ENCODE measurements around the gene DGLUCY.
"Not testable (repeated sequence)": the region's sequence is repeated elsewhere in the genome, so short reads cannot be mapped to it uniquely, and the experiment has no call there.

The DGLUCY gene

DNA sequence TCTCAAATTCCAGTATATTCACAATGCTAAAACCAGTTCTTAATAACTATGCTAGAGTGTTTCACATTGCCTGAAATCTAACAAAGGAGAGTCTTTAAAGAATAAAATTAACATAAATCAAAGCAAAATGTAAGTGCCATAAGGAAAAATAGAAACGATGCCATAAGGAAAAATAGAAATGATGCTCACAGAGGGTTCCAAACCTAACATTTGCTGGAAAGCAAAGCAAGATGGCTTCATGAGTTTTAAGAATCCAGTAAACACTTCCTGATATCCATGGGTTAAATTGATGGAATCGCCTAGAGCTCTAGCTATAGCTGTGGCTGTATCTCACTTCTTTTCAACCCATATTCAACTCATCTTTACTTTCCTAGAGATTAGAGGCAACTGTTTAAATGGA is 66.7 kb downstream of the DGLUCY start:
- no peaks in the 10 kb centered on the region; the same call in 1 of the 2 replicates for H3K36me3 ChIP-seq (ENCODE audit: insufficient read depth, low read length)
- no peaks in the 10 kb centered on the region for H3K9me3 ChIP-seq (ENCODE audit: control insufficient read depth, insufficient read depth, low read length)
- H3K4me1 ChIP-seq (ENCODE audit: insufficient read depth, low read length): no peaks in the 10 kb centered on the region
- no peak overlapping the region for H3K9ac ChIP-seq (ENCODE audit: low read depth, low read length)

DNA sequence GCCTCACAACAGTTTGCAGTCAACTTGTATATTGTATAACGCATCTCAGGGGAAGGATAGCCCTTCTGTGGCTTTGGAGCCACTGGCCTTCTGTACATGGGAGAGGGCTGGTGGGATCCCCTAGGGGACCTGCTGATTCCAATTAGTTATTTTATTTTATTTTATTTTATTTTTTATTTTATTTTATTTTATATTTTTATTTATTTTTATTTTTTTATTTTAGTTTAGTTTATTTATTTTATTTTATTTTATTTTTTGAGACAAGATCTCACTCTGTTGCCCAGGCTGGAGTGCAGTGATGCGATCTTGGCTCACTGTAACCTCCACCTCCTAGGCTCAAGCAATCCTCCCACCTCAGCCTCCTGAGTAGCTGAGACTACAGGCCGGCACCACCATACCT is 68.9 kb downstream of the DGLUCY start:
- not testable (repeated sequence) for H3K9ac ChIP-seq (ENCODE audit: low read depth, low read length)

DNA sequence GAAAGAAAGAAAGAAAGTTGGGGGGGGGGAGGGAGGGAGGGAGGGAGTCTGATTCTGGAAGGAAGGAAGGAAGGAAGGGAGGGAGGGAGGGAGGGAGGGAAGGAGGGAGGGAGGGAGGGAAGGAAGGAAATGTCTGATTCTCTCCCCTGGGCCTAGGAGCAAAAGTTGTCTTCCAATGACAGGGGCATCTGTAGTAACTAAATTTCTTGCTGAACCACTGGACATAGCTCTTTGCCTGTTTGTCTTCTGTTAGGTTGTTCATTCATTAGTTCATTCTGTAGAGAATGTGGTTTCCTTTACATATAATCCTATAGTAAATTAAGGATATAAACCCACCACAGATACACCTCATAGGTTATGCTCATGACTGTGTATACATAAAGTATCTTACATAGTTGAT is 70.7 kb downstream of the DGLUCY start:
- Histone ChIP-seq H3K36me3 (ENCODE audit: insufficient read depth, low read length) (no peaks in the 10 kb centered on the region), H3K4me1 (ENCODE audit: insufficient read depth, low read length) (no peaks in the 10 kb centered on the region), H3K9ac (ENCODE audit: low read depth, low read length) (no peak overlapping the region)

More for the DNA sequence above, 68.9 kb downstream of the DGLUCY start:
- not testable (repeated sequence) for H3K36me3 ChIP-seq (ENCODE audit: insufficient read depth, low read length); H3K9me3 ChIP-seq (ENCODE audit: control insufficient read depth, insufficient read depth, low read length); H3K4me1 ChIP-seq (ENCODE audit: insufficient read depth, low read length)

DNA sequence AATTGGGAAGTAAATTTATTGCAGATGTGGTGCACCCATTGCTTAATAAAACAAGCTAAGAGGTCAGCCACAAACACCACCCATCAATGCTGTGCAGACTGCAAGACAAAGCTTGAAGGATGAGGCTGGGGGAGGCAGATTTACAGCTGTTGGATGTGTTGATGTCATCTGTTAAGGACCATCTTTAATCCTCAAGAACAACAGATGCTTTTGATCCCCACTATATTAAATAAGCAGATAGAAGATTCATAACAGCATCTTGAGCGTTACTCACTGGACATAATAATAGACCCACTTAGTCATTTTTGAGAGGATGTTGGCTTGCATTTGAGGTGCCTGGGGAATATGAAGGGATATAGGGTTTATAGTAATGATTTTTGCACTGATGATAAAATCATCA is 71.8 kb downstream of the DGLUCY start:
- Histone ChIP-seq H3K9me3 (ENCODE audit: control insufficient read depth, insufficient read depth, low read length) (no peaks in the 10 kb centered on the region), H3K36me3 (ENCODE audit: insufficient read depth, low read length) (no peaks in the 10 kb centered on the region), H3K4me1 (ENCODE audit: insufficient read depth, low read length) (no peaks in the 10 kb centered on the region), H3K9ac (ENCODE audit: low read depth, low read length) (no peak overlapping the region)

More for the DNA sequence above, 70.7 kb downstream of the DGLUCY start:
- no peaks in the 10 kb centered on the region for H3K9me3 ChIP-seq (ENCODE audit: control insufficient read depth, insufficient read depth, low read length)

DNA sequence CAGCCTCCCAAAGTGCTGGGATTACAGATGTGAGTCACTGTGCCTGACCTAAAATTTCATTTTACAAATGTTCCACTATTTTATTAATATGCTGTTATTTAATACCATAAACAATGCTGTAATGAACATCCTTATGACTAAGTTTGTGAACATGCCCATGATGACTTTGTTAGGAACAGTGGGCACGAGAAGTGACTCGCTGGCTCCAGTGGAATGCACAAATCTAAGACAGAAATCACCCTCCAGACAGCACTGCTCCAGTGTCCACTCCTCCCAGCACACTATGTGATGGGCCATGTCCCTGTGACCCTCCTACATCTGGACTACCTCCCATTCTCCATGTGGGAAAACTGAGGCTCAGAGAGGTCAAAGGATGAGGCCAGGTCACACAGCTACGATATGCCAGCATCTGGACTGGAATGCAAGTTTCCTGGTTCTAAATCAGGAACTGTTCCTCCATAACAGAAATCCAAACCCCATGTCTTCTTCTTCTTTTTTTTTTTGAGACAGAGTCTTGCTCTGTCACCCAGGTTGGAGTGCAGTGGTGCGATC is 72.7 kb downstream of the DGLUCY start:
- no peak overlapping the region for H3K9ac ChIP-seq (ENCODE audit: low read depth, low read length)
- H3K36me3 ChIP-seq (ENCODE audit: insufficient read depth, low read length): no peaks in the 10 kb centered on the region
- no peaks in the 10 kb centered on the region for H3K9me3 ChIP-seq (ENCODE audit: control insufficient read depth, insufficient read depth, low read length)
- no peaks in the 10 kb centered on the region for H3K4me1 ChIP-seq (ENCODE audit: insufficient read depth, low read length)

DNA sequence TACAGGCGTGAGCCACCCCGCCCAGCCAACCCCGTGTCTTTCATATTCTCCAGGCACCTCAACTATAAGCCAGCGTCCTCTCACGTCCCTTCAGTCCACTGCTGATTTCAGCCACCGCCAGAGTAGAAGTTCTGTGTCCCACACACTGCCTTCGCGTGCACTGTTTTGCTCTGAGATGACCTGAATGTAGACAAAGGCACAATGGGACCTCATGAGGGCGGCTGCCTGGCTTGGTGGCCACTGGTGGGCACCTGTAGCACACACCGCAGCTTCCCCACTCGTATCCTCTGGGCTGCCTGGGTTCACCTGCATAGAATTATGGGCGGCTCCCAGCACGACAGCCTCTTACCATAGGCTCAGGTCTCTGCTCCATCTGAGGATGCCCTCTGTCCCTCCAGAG is 73.4 kb downstream of the DGLUCY start:
- H3K4me1 ChIP-seq (ENCODE audit: insufficient read depth, low read length): no peaks in the 10 kb centered on the region
- H3K36me3 ChIP-seq (ENCODE audit: insufficient read depth, low read length): no peaks in the 10 kb centered on the region; the same call in 1 of the 2 replicates
- no peak overlapping the region for H3K9ac ChIP-seq (ENCODE audit: low read depth, low read length)
- H3K9me3 ChIP-seq (ENCODE audit: control insufficient read depth, insufficient read depth, low read length): no peaks in the 10 kb centered on the region

DNA sequence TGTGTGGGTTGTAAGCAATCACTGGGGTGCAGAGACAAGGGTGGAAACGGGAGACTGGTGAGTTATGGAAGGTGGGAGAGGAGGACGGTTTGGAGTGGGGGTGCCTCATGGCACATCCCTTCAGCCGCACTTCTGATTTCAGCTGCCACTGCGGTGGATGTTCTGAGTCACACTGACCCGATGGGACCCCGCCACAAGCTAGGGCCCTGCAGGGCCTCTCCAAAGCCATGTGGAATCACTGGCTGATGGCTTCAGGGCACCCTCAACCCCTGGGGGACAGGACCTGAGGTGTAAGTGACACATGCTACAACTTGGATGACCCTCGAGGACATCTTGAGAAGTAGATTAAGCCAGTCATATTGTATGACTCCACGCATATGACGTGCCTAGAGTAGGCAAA is 77.0 kb downstream of the DGLUCY start:
- no peaks in the 10 kb centered on the region for H3K9me3 ChIP-seq (ENCODE audit: control insufficient read depth, insufficient read depth, low read length)
- H3K9ac ChIP-seq (ENCODE audit: low read depth, low read length): no peak overlapping the region
- no peaks in the 10 kb centered on the region; the same call in 1 of the 2 replicates for H3K36me3 ChIP-seq (ENCODE audit: insufficient read depth, low read length)
- H3K4me1 ChIP-seq (ENCODE audit: insufficient read depth, low read length): no peaks in the 10 kb centered on the region

DNA sequence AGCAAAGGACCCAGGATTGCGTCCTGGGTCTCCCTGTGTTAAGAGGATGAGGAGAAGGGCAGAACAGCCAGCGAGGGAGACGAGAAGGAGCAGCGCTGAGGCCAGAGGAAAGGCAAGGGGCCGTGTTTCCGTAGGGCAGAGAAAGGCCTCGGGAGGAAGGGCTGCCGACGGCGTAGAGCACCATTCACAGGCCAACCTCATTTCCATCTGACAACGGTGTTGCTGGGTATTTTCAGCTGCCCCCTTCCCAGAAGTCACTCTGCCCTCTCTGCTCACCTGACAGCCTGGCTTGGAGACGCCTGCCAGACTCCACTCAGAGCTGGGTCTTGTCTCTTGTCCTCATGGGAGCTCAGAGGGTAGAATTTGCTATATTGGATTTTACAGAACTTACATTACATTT is 79.2 kb downstream of the DGLUCY start:
- Histone ChIP-seq H3K4me1 (ENCODE audit: insufficient read depth, low read length) (no peaks in the 10 kb centered on the region), H3K9me3 (ENCODE audit: control insufficient read depth, insufficient read depth, low read length) (no peaks in the 10 kb centered on the region), H3K36me3 (ENCODE audit: insufficient read depth, low read length) (no peaks in the 10 kb centered on the region; the same call in 1 of the 2 replicates), H3K9ac (ENCODE audit: low read depth, low read length) (no peak overlapping the region)

DNA sequence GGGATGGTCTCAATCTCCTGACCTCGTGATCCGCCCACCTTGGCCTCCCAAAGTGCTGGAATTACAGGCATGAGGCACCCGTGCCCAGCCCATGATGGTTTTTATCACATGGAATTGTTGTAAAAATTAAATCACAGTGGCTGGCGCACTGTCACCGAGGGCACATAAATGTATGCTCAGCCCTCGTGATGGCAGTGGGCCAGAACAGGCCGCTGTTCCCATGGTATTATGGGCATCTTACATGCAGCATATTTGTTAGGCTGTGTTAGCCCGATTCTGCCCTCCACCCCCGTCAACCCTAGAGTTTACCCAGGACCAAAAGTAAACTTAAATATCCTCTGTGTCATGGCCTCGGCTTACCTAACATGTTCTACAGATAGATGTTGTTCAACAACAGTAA is 82.0 kb downstream of the DGLUCY start:
- 0 out of 2 replicates have a peak, but pooled peaks cover 5% of the 10 kb centered on the region for H3K9me3 ChIP-seq (ENCODE audit: control insufficient read depth, insufficient read depth, low read length)
- no peaks in the 10 kb centered on the region for H3K4me1 ChIP-seq (ENCODE audit: insufficient read depth, low read length)
- no peak overlapping the region for H3K9ac ChIP-seq (ENCODE audit: low read depth, low read length)
- H3K36me3 ChIP-seq (ENCODE audit: insufficient read depth, low read length): peaks cover 7% of the 10 kb centered on the region

DNA sequence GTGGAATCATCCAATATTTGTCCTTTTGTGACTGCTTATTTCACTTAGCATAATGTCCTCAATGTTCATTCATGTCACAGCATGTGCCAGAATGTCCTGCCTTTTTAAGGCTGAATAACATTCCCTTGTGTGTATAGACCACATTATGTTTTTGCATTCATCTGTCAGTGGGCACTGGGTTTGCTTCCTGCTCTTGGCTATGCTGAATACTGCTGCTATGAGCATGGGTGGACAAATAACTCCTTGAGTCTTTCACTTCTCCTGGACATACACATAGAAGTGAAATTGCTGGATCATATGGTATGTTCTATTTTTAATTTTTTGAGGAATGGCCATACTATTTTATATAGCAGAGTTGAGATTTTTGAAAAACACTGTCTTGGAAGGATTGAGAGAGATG is 83.8 kb downstream of the DGLUCY start:
- no peaks in the 10 kb centered on the region for H3K4me1 ChIP-seq (ENCODE audit: insufficient read depth, low read length)
- peaks cover 7% of the 10 kb centered on the region for H3K36me3 ChIP-seq (ENCODE audit: insufficient read depth, low read length)
- H3K9ac ChIP-seq (ENCODE audit: low read depth, low read length): no peak overlapping the region
- 0 out of 2 replicates have a peak, but pooled peaks cover 5% of the 10 kb centered on the region for H3K9me3 ChIP-seq (ENCODE audit: control insufficient read depth, insufficient read depth, low read length)

DNA sequence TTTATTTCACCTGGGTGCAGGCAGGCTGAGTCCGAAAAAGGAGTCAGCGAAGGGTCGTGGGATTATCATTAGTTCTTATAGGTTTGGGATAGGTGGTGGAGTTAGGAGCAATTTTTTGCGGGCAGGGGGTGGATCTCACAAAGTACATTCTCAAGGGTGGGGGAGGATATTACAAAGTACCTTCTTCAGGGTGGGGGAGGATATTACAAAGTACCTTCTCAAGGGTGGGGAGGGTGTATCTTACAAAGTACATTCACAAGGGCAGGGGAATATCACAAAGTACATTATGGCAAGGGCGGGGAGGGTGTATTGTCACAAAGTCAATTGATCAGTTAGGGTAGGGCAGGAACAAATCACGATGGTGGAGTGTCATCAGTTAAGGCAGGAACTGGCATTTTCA is 86.9 kb downstream of the DGLUCY start:
- not testable (repeated sequence) for H3K9me3 ChIP-seq (ENCODE audit: control insufficient read depth, insufficient read depth, low read length); H3K36me3 ChIP-seq (ENCODE audit: insufficient read depth, low read length); H3K9ac ChIP-seq (ENCODE audit: low read depth, low read length); H3K4me1 ChIP-seq (ENCODE audit: insufficient read depth, low read length)

DNA sequence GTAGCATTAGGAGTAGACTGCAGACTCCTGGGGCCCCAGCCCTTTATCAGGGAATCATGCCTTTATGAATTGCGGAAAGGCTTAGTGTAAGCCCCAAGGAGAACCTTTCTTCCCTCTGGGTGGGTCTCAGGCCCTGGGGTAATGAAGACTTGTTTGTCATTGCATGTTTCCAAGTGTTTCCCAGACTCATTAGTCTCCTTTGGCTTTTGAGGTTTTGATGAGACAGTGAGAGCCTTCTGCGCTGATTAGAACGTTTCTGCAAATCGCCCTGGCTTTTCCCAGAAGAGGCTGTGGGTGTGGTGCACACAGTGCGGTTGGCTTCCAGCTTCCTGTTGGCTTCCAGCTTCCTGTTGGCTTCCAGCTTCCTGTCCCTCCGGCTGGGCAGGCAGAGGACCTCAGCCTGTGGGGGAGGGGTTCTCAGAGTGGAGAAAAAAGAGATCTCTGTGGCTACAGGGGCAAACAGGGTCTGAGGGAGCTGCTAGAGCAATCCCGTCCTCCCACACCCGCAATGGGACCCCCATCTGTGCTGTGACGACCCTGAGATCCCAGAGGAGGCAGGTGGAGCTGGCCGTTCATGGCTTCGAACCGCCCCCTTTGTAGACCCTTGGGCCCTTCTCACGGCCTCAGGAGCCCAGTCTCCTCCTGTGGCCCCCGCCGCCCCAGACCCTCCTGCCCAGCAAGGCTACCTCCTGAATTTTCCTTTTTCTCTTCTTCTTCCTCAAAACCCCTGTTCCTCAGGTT is 88.5 kb downstream of the DGLUCY start:
- H3K4me1 ChIP-seq (ENCODE audit: insufficient read depth, low read length): no peaks in the 10 kb centered on the region
- H3K9me3 ChIP-seq (ENCODE audit: control insufficient read depth, insufficient read depth, low read length): 0 out of 2 replicates have a peak, but pooled peaks cover 5% of the 10 kb centered on the region
- H3K9ac ChIP-seq (ENCODE audit: low read depth, low read length): no peak overlapping the region
- H3K36me3 ChIP-seq (ENCODE audit: insufficient read depth, low read length): peaks cover 7% of the 10 kb centered on the region

DNA sequence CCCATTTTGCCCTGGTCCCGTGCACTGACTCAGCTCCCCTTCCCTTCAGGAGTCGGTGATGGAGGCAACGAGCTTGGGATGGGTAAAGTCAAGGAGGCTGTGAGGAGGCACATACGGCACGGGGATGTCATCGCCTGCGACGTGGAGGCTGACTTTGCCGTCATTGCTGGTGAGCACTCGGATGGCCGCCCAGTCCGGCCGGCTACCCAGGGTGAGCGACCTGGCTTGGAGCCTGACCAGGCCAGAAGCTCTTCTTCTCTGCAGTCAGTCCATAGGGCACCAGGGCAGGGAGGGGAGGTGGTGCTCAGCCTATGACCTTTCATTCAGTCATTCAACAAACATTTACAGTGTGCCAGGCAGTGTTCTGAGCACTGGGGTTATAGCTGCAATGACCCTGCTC is 90.8 kb downstream of the DGLUCY start:
- H3K4me1 ChIP-seq (ENCODE audit: insufficient read depth, low read length): no peaks in the 10 kb centered on the region
- peaks cover 5% of the 10 kb centered on the region for H3K36me3 ChIP-seq (ENCODE audit: insufficient read depth, low read length)
- no peak overlapping the region for H3K9ac ChIP-seq (ENCODE audit: low read depth, low read length)

DNA sequence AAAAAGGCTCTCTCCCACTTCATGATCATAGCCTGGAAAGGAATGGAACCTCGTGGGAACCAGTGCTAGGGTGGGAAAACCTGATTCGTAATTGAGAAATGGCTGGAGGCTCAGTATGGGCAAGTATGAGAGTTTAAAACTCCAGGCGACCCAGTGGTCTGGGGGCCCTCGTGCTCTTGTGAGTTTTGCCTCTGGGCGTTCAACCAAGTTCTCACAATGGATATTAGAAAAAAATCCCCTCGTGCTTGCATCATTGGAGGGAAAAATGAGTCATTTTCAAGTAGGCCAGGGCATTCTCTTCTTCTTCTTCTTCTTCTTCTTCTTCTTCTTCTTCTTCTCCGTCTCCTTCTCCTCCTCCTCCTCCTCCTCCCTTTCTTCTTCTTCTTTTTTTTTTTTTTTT is 91.6 kb downstream of the DGLUCY start:
- Histone ChIP-seq H3K36me3 (ENCODE audit: insufficient read depth, low read length) (no peaks in the 10 kb centered on the region; the same call in 1 of the 2 replicates), H3K4me1 (ENCODE audit: insufficient read depth, low read length) (no peaks in the 10 kb centered on the region), H3K9me3 (ENCODE audit: control insufficient read depth, insufficient read depth, low read length) (no peaks in the 10 kb centered on the region), H3K9ac (ENCODE audit: low read depth, low read length) (no peak overlapping the region)

More for the DNA sequence above, 90.8 kb downstream of the DGLUCY start:
- 0 out of 2 replicates have a peak, but pooled peaks cover 5% of the 10 kb centered on the region for H3K9me3 ChIP-seq (ENCODE audit: control insufficient read depth, insufficient read depth, low read length)

DNA sequence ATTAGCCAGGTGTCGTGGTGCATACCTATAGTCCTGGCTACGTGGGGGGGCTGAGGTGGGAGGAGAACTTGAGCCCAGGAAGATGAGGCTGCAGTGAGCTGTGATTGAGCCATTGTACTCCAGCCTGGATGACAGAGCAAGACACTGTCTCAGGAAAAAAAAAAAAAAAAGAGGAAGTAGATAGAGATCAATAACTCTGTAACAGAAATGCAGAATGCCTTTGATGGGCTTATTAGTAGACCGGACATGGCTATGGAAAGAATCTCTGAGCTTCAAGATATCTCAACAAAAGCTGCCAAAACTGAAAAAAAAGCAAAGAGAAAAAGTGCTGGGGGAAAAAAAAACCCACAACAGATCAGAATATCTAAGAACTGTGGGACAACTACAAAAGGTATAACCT is 93.1 kb downstream of the DGLUCY start:
- no peaks in the 10 kb centered on the region; the same call in 1 of the 2 replicates for H3K36me3 ChIP-seq (ENCODE audit: insufficient read depth, low read length)
- H3K9me3 ChIP-seq (ENCODE audit: control insufficient read depth, insufficient read depth, low read length): no peaks in the 10 kb centered on the region
- H3K9ac ChIP-seq (ENCODE audit: low read depth, low read length): no peak overlapping the region
- no peaks in the 10 kb centered on the region for H3K4me1 ChIP-seq (ENCODE audit: insufficient read depth, low read length)

Measured in ES-I3 (cell line).